ENCODE results near the gene AGO4.
A peak's percentile ranks its signal among the peaks of the same experiment; 100 is the strongest.

Gene AGO4

DNA sequence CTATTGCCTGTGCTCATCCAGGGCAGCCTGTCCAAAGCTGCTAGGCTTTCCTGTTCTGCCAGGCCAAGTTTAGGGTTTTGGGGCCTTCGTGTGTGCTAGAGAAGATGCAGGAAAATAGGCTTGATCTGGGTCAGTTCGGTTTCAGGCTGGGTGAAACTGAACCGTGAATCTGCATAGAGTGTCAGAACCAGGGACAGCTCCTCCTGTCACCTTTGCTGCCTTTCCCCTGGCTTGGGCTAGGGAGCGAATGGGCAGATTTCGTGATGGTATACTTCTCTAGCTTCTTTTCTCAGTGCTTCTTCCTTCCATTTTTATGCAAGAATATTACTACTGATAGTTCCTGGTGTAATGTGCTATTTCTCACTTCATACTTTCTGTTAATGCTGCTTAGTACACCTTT, 69.2 kb downstream of the AGO4 start:
- in situ Hi-C loops (cut with HindIII; ENCODE audit: low sequenced_read_pairs), result no loop called here
- DNase-seq (ENCODE audit: low read depth, low spot score), result no peak
- TF ChIP-seq, protein P1, sequence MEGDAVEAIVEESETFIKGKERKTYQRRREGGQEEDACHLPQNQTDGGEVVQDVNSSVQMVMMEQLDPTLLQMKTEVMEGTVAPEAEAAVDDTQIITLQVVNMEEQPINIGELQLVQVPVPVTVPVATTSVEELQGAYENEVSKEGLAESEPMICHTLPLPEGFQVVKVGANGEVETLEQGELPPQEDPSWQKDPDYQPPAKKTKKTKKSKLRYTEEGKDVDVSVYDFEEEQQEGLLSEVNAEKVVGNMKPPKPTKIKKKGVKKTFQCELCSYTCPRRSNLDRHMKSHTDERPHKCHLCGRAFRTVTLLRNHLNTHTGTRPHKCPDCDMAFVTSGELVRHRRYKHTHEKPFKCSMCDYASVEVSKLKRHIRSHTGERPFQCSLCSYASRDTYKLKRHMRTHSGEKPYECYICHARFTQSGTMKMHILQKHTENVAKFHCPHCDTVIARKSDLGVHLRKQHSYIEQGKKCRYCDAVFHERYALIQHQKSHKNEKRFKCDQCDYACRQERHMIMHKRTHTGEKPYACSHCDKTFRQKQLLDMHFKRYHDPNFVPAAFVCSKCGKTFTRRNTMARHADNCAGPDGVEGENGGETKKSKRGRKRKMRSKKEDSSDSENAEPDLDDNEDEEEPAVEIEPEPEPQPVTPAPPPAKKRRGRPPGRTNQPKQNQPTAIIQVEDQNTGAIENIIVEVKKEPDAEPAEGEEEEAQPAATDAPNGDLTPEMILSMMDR (IDR thresholded peaks at IDR 0.05; ENCODE audit: low read depth, low read length), result no peak
- H3K4me3 ChIP-seq (ENCODE audit: low read depth, low read length), result no peak overlapping the region

DNA sequence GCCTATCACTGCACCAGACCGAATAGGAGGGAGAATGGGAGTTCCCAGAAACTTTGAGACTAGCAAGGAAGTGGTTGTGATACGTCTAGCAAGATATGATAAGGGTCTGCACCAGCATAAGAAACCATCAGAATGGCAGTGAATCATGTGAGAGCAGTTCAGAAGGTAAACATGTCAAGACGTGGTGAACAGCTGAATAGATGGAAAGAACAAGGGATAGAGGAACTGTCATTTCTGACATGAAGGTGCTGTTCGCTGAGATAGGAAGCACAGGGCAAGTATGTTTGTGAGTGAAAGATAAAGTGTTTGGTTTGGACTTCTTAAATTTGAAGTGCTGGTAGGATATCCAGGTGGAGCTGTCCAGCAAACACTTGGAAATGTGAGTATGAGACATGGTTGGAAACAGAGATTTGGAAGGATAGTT, 74.0 kb downstream of the AGO4 start:
- in situ Hi-C loops (cut with HindIII; ENCODE audit: low sequenced_read_pairs), result no loop called here
- TF ChIP-seq, protein P1 (IDR thresholded peaks at IDR 0.05; ENCODE audit: low read depth, low read length), result no peak
- DNase-seq (ENCODE audit: low read depth, low spot score), result no peak
- H3K4me3 ChIP-seq (ENCODE audit: low read depth, low read length), result no peak overlapping the region

DNA sequence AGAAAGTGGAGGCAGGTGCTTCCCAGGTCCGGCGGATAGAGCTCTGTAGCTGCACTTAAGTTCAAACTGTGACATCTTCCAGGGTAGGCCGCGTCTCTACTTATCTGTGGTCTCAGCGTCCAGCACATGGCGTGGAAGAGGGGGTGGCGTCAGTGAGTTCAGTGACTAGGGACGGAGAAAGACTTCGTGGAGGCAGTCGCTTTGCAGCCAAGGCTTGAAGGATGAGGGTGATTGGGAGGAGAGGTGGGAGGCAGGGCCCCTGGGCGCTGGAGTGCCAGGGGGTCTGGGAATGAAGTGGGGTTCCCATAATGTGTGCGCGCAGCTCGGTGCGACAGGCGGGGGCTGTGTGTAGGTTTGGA, 74.7 kb downstream of the AGO4 start:
- TF ChIP-seq, protein P1 (IDR thresholded peaks at IDR 0.05; ENCODE audit: low read depth, low read length), result no peak
- peak overlapping the region; percentile 18 for H3K4me3 ChIP-seq (ENCODE audit: low read depth, low read length)
- in situ Hi-C loops (cut with HindIII; ENCODE audit: low sequenced_read_pairs), result no loop called here
- DNase-seq (ENCODE audit: low read depth, low spot score), result no peak

DNA sequence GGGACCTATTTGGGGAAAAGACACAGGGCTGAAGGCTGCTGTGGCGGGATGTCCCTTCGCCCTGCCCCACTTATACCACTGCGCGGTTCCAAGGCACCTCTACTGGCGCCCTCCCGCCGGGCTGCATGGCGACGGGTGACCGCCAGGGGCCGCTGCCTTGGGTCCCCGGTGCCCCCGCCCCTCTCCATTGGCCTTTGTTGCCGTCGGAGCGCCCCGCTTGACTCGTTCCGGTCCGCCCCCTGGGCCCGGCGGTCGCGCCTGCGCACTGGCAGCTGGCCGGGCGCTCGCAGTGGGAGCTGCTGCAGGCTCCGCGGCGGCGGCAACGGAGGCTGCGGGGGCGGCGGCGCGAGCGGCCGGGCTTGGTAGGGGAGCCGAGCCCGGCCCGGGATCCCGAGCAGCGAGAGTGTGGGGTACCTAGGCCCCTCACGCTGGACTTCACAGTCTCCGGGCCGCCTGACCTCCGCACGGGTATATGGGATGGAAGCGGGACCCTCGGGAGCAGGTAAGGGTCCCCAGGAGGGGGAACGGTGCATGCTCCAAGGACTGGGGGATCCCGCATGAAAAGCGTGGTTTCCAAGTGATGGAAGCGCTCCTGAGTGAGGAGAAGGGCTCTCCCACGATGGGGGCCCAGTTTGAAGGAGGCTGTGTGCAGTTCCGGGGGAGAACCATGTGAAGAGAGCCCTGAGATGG, 75.3 kb downstream of the AGO4 start, which contains the start of gene AGO1:
AGO1 (plus strand) TSS at position 265 of the 690 bp plus-strand sequence; CDS start at position 478, 213 bp downstream.
- peak within 1 kb of the TSS; percentile 100 for H3K4me3 ChIP-seq (ENCODE audit: low read depth, low read length)
- TF ChIP-seq, protein P1 (IDR thresholded peaks at IDR 0.05; ENCODE audit: low read depth, low read length), result peak; percentile 88
- in situ Hi-C loops (cut with HindIII; ENCODE audit: low sequenced_read_pairs), result no loop called here
- peak; percentile 92 for DNase-seq (ENCODE audit: low read depth, low spot score)

DNA sequence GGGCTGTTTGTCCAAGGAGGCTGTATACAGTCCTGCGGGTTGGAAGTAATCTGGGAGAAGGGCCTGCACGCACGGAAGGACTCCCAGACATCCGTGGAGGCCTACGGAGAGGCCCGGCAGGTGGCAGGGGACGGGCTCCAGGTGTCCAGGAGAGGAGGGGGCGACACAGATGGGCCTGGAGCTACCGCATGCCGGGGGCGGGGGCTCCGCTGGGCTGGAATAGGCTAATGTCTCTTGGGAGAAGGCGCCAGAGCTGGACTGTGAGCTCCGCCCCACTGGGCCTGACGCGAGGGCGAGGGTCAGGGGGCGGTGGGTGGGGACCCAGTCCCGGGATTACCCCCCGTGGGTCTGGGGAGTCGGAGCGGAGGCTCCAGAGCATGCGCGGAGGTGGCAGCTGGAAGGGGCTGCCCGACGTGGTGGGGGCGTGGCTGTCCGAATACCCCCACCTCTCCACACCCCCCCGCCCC, 75.9 kb downstream of the AGO4 start:
- TF ChIP-seq, protein P1 (IDR thresholded peaks at IDR 0.05; ENCODE audit: low read depth, low read length), result no peak
- peak overlapping the region; percentile 100 for H3K4me3 ChIP-seq (ENCODE audit: low read depth, low read length)
- DNase-seq (ENCODE audit: low read depth, low spot score), result peak; percentile 17
- in situ Hi-C loops (cut with HindIII; ENCODE audit: low sequenced_read_pairs), result no loop called here

DNA sequence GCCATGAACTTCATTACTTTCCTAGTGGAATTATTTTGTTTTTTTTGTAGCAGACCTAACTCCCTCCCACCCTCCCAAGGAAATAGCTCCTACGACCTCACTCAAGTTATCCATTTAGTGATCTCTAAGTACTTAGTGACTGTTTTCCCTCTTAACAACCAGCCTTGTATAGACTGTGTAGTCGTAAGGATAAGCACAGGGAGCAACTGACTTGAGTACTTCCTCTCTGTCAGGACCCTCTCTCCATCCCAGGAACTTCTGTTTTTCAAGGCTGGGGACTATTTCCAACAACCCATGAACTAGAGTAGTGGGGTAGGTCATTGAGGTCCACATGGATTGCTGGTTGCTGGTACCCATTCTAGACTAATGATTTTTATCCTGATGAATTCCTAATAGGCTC, 77.1 kb downstream of the AGO4 start:
- no peak for DNase-seq (ENCODE audit: low read depth, low spot score)
- TF ChIP-seq, protein P1 (IDR thresholded peaks at IDR 0.05; ENCODE audit: low read depth, low read length), result no peak
- in situ Hi-C loops (cut with HindIII; ENCODE audit: low sequenced_read_pairs), result no loop called here
- no peak overlapping the region for H3K4me3 ChIP-seq (ENCODE audit: low read depth, low read length)
